Stimulated activated naive CD4-positive, alpha-beta T cell treated with Interleukin-2 at 50 U/mL for 16 hours (primary cell): Measurements from ENCODE around the gene ATP2A1.
"Not testable (repeated sequence)": the region's sequence is repeated elsewhere in the genome, so short reads cannot be mapped to it uniquely, and the experiment has no call there.

Experiments
- DNase-seq: peaks from one replicate; lab custom pipeline; 2025; lab: John Stamatoyannopoulos, UW

The ATP2A1 gene

GRCh38 chr16:28881565-28881964 is 3.3 kb downstream of the ATP2A1 start:
- not testable (repeated sequence) for DNase-seq

DNA sequence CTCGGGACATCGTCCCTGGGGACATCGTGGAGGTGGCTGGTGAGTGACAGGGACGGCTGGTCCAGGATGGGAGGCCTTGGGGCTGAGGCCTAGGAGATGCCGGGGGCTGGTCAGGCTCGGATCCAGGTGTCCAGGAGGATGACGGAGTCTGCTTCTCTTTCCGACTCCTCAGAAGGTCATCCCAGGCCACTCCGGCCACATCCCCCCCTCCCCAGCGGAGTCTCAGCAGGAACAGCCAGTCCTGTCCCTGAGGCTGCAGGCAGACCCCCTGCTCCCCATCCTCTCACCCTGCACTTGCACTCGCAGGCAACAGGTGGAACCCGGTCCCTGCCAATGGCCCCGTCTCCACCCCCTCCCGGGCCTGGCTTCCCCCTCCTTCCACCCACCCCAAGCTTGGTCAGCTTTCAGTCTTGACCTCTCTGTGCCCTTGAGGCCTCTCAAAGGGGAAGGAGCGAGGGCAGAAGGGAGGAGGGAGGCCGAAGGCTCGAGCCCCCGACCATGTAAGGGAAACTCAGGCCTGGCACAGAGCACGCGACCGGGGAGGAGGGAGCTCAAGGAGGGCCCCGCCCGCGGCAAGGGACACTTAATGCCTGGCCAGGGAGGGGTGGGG is 4.4 kb downstream of the ATP2A1 start:
- DNase-seq = no peak

GRCh38 chr16:28883221-28883996 is 5.1 kb downstream of the ATP2A1 start:
- no peak for DNase-seq

GRCh38 chr16:28884045-28884444 is 5.8 kb downstream of the ATP2A1 start:
- DNase-seq = no peak

DNA sequence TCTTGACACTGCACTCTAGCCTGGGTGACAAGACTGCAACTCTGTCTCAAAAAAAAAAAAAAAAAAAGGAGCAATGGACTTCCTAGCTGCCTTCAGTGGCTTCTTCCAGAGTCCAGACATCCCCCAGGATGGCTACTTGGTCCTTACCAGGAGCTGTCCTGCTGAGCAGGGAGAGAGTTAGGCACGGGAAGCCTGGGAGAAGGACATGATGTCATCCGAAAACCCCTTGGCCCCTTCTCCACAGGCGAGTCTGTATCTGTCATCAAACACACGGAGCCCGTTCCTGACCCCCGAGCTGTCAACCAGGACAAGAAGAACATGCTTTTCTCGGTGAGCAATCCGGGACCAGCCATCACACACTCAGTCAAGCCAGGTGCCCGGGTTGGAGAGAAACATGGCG is 8.7 kb downstream of the ATP2A1 start:
- no peak for DNase-seq

DNA sequence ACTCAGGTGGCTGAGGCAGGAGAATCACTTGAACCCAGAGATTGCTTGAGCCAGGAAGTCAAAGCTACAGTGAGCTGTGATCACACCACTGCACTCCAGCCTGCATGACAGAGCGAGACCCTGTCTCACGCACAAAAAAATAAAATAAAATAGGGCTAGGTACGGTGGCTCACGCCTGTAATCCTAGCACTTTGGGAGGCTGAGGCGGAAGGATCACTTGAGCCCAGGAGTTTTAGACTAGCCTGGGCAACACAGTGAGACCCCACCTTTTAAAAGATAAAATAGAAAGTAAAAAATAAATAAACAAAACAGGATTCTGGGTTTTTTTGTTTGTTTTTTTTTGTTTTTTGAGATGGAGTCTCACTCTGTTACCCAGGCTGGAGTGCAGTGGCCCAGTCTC is 12.1 kb downstream of the ATP2A1 start:
- not testable (repeated sequence) for DNase-seq

GRCh38 chr16:28891964-28892890 is 13.9 kb downstream of the ATP2A1 start:
- no peak for DNase-seq

DNA sequence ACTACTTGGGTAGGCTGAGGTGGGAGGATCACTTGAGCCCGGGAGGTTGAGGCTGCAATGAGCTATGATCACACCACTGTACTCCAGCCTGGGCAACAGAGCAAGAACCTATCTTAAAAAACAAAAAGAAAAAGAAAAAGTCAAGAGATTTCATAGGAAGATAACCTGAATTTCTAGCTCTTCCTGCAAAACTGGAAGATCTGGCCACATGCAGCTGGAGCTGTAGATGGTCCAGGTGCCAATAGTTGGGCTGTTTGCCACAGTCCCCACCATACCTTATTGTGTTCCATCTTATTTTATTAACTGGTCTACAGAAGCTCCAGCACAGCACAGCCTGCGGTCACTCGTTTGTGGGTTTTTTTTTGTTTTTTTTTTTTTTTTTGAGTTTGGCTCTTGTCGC is 15.0 kb downstream of the ATP2A1 start:
- DNase-seq = no peak

DNA sequence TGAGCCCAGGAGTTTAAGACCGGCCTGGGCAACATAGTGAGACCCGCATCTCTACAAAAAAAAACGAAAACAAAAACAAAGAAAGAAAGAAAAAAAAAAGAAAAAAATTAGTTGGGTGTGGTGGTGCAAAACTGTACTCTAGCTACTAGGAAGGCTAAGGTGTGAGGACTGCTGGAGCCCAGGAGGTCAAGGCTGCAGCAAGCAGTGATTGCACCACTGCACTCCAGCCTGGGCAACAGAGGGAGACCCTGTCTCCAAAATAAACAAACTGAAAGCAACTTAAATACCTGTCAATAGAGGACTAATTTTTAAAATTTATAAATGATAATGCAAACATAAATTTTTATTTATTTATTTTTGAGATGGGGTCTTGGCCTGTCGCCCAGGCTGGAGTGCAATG is 17.3 kb downstream of the ATP2A1 start:
- no peak for DNase-seq

DNA sequence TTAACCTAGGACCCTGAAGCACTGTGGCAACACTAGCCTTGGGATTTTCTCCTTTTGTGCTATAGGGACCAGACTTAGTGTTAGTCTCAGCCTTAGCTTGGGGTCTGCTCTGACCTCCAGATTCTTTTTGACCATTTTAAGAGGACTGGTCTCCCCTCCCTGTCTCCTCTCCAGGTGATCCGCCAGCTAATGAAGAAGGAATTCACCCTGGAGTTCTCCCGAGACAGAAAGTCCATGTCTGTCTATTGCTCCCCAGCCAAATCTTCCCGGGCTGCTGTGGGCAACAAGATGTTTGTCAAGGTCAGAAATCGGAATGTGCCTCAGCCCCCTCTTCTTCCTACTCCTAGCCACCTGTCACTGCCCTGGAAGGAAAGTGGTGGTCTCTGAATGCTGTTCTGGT is 19.5 kb downstream of the ATP2A1 start:
- no peak for DNase-seq

GRCh38 chr16:28898266-28898665 is 20.0 kb downstream of the ATP2A1 start:
- no peak for DNase-seq

GRCh38 chr16:28898942-28899341 is 20.7 kb downstream of the ATP2A1 start:
- no peak for DNase-seq

DNA sequence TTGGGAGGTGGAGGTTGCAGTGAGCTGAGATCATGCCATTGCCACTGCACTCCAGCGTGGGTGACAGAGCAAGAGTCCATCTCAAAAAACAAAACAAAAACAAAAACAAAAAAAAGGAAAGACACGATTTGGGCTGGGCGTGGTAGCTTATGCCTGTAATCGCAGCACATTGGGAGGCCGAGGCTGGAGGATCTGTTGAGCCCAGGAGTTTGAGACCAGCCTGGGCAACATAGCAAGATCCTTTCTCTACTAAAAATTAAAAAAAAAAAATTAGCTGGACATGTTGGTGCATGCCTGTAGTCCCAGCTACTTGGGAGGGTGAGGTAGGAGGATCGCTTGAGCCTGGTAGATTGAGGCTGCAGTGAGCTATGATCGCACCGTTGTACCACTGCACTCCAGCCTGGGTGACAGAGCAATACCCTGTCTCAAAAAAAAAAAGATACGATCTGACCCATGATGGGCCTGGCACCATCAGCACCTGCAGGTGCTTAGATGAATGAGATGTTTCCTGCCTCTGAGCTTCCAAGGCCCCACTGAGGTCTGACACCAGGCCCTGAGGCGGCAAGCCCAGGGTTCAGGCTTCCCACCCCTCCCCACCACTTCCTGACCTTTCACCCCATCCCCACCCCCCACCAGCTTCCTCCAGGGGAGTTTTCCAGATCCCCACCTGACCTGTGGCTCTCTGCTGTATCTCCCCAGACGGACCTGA is 21.7 kb downstream of the ATP2A1 start:
- no peak for DNase-seq

GRCh38 chr16:28900601-28901000 is 22.3 kb downstream of the ATP2A1 start:
- DNase-seq = no peak

GRCh38 chr16:28901862-28902261 is 23.6 kb downstream of the ATP2A1 start:
- DNase-seq = no peak

DNA sequence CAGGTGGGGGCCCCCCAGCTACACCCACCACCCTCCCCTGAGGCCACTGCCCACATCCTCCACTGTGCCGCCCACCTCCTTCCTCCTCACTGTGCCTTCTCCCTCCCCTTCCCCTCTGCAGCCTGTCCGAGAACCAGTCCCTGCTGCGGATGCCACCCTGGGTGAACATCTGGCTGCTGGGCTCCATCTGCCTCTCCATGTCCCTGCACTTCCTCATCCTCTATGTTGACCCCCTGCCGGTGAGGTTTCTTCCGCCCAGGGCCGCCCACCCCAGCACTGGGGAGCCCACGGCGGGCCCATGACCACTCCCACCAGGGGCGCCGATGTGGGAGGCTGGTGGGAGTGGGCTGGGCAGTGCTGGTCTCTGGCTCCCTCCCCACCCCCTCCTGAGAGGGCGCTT is 24.6 kb downstream of the ATP2A1 start:
- no peak for DNase-seq

DNA sequence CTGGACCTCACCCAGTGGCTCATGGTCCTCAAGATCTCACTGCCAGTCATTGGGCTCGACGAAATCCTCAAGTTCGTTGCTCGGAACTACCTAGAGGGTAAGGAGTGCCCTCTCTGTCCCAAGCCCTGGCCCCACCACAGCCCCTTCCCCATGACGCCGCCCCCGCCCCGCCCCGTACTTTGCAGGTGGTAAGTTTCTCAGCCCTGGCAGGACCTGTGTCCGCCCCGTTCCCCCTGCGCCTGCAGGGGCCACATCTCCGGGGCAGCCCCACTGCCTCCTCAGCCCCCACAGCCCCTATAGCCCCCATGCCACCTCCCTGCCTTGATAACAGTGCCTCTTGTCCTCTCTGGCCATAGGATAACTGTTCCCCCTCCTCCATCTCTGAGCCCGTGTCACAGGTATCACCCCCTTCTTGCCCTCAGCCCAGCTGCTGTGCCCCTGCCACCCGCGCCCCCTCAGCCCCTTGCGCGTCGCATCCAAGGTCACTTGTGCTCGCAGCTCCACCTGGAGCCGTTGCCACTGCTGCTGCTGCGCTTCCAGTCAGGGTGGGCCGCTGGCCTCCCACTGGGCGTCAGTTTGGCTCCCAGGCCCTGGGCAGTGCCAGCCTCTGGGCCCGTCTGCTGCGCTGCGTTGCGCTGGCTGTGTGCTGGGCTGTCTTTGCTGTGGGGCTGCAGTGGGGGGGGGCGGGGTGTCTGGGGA is 25.2 kb downstream of the ATP2A1 start:
- no peak for DNase-seq

DNA sequence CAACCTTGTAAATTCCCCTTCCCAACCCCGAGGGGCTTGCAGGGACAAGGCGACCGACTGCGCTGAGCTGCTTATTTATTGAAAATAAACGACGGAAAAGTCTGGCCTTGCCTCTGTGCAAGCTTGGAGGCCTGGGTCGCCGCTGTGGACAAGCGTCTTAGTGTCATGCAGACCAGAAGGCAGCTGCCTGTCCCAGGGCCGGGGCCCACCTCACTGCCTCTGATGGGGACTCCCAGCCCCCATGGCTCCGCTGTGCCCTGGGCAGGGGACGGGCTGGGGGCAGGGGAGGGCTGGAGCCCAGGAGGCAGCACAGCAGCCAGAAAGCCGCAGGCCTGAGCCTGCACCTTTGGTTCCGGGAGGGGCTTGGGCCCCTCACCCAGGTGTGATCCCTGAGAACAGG is 26.1 kb downstream of the ATP2A1 start:
- no peak for DNase-seq

- DNase-seq = no peak
These were observed 26.5 kb downstream of the ATP2A1 start for GRCh38 chr16:28904828-28905227.

- no peak for DNase-seq
These were observed 27.0 kb downstream of the ATP2A1 start for GRCh38 chr16:28905229-28905754.

DNA sequence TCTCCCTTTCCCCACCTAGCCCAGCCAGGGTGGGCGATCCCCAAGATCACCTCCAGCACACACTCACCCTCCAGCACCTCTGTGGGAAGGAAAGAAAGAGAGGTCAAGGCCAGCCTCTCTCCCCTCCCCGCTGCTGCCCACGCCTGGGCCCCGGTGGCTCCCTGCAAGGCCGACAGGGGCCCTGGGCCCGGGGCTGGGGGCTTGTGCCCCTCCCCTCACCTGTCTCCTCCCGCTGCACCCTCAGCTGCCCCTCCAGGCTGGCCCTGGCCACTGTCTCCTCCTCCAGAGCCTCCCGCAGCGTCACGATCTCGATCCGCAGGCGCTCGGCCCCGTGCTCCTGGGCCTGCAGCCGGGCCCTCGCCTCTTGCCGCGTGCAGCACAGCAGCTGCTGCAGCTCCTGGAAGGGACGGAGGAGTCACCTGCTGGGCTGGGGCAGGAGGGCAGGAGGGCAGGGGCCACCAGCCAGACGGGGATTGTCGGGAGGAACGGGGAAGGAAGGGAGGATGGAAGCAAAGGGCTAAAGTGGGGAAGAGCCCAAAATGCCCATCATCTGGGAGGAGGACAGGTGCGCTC is 27.6 kb downstream of the ATP2A1 start:
- no peak for DNase-seq
